NCI-H2029 treated with DMSO at 0.1 percent for 48 hours (cell line): Measurements from ENCODE around the gene DPP6.
A peak's percentile ranks its signal among the peaks of the same experiment; 100 is the strongest.

ENCODE experiments used
- DNase-seq: peaks from one replicate; lab custom pipeline; 2025; lab: John Stamatoyannopoulos, UW

Gene DPP6

DNA sequence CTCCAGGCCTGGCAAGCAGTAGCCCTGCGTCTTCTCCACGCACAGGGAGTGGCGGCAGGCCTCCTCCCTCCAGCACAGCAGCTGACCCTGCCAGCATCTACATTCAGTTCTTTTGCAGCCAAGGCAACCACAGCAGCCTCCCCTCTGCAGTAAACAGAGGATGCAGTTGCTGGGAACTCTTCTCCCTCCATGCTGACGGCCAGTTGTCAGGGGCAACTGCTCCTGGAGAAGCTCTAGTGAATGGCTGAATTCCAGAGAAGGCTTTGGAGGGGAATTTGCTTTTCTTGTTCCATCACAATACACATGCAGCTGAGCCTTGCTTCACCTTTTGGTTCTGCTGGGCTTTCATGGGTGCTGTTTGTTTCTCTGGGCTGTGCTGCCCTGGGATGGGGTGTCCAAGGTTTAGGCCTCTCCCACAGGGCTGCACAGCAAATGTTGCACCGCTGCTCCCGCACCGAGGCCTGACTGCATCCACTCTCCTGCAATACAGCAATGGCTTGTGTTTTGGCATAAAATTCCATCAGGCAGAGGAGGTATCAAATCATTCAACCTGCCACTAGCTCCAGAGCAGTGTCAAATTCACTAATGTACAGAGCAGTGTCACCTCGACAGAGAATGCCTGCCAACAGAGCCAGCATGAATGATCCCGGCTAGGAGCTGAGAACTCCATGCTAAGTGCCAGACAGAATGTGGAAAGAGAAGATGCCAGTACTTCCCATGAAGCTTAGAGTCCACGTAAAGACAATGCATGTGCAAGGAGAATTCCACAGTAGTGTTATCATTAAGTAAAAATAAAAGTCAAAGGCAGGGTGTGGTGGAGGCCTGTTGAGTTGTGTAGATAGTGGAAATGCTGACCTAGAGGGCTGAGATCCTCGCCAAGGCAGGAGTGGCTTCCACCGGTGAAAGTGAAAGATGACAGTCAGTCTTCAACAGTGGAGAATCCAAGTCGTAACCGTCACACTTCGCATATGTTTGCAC lies 399.6 kb downstream of the DPP6 start:
- DNase-seq = no peak

- no peak for DNase-seq
Measured at GRCh38 chr7:154463794-154464193, 411.6 kb downstream of the DPP6 start.

- no peak for DNase-seq
Measured at GRCh38 chr7:154469652-154470051, 417.5 kb downstream of the DPP6 start.

GRCh38 chr7:154472343-154472742 lies 420.1 kb downstream of the DPP6 start:
- DNase-seq = no peak

GRCh38 chr7:154473360-154473759 lies 421.2 kb downstream of the DPP6 start:
- no peak for DNase-seq

DNA sequence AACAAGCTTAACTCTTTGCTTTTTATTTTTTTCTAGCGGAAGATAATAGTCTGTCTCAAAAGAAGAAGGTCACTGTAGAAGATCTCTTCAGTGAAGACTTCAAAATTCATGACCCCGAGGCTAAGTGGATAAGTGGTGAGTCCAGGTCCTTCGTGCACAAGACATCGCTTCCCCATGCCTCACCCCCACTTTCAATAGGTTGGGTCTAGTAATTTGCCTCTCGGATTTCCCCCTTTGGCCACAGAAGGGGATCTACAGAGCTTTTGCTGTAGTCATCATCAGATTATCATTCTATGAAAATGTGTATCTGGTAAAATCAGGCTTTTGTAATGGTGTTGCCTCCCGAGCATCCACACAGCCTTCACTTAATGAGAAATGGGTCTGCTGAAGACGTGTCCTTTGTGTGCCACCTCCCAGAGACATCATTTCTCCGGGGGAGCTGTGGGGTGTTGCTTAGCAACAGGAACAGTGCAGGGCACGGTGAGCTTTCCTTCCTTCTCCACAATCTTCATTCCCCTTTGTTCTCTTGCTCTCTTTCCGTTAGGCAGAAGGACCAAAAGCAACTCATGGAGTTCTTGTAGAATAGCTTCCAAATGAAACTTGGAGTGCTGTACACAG lies 422.8 kb downstream of the DPP6 start:
- DNase-seq = no peak

GRCh38 chr7:154475864-154476263 lies 423.7 kb downstream of the DPP6 start:
- DNase-seq = no peak

GRCh38 chr7:154480817-154481216 lies 428.6 kb downstream of the DPP6 start:
- DNase-seq = peak; percentile 66

DNA sequence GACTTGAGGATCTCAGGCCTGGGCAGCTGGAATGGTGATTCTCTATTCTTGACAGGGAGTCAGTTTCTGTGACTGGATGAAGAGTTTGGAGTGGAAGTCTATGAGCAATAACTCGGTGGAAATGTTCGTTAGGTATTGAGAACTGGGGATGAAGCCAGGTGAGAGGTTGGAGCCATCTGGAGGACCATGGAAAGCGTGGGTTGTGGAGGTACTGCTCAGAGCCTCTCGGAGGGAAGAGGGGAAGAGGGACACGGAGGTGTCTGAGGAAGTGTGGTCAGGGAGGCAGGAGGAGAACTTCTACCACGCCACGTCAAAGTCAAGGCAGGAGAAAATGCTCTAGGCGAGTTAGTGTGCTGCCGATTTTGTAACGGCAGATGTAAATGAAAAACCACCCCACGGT lies 430.7 kb downstream of the DPP6 start:
- DNase-seq = no peak

DNA sequence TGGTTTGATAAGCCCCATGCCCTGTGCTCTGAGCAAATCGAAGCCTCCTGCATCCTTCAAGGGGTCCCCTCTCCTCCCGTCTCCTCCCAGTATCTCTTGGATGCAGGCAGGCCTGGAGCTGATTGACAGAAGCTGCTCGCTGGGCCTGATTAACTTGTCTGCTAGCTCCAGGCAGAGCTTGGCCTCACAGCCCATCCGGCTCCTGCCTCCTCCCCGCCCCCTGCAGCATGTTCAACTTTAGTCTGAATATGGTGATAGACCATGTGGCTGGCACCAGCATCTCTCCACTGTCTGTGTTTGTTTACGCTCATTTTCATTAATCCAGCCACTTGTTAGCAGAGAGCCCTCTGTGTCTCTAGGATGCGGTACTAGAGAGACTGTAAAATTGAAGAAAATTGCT lies 432.2 kb downstream of the DPP6 start:
- peak; percentile 15 for DNase-seq

- DNase-seq = no peak
Measured at GRCh38 chr7:154484943-154485342, 432.7 kb downstream of the DPP6 start.

GRCh38 chr7:154489897-154490296 lies 437.7 kb downstream of the DPP6 start:
- no peak for DNase-seq

- no peak for DNase-seq
Measured at GRCh38 chr7:154493594-154493993, 441.4 kb downstream of the DPP6 start.

DNA sequence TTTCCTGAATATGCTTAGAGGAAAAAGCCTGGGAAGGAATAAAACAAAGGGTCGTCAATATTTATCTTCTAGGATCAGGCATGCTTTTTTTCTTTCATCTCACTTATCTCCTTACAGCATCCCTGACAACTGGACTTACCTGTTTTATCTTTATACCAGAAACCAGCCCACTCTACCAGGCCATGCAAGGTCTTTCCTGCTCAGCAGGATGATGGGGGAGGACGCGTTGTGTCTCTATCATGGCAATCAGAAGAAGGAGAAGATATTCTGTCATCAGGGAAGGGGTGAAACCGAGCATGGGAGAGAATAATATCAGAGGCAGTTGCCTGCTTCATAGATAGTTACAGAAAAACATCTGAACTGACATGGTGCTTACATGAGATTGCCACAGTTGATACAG lies 445.6 kb downstream of the DPP6 start:
- DNase-seq = no peak

- DNase-seq = peak; percentile 36
Measured at GRCh38 chr7:154503962-154504550, 451.9 kb downstream of the DPP6 start.

DNA sequence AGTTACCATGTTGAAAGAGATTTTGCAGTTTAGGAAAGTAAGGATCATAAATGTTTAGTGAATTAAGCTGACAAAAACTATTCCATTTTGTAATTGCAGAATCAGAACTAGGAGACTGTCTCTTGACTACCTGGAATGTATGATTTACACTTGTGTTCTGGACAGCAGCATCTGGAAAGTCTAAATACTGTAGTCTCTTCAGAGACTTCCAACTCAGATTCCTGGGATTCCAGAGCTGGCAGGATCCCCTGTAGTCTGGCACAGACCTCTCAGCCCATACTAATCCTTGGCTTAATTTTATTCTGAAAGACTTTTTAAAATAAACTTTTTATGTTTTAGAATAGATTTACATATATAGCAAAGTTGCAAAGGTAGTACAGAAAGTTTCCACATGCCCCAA lies 452.7 kb downstream of the DPP6 start:
- no peak for DNase-seq

- DNase-seq = no peak
Measured at GRCh38 chr7:154505362-154505761, 453.2 kb downstream of the DPP6 start.

- no peak for DNase-seq
Measured at GRCh38 chr7:154509192-154509591, 457.0 kb downstream of the DPP6 start.

DNA sequence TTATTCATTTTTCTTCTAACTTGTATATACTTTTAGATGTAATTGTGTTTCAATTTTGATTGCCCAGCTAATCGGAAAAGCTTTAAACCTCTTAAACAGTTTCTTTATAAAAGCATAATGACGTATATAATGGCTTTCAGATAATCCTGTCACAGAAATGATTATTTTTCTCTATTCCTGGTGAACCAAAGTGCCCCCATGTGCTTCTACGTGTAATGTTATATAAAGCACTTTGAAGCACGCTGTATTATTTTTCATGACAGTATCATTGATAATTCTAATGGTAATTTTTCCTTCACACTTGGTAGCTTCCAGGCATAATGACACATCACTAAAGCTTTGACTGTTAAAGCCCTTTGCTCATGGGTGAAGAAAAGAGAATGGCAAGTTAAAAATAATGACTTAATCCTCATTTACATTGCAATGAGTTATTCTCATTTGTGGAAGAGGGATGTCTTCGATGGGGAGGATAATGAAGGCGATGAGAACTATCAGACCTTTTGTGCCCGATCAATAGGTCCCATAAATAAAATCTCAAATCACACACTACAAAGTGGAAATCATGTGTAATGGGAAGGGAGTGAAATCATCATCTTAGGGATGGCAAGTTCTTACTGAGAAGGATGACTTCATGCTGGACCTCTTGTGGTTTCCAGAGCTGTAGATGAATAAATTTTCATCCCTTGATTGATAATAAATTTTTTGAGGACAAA lies 460.1 kb downstream of the DPP6 start:
- DNase-seq = no peak

DNA sequence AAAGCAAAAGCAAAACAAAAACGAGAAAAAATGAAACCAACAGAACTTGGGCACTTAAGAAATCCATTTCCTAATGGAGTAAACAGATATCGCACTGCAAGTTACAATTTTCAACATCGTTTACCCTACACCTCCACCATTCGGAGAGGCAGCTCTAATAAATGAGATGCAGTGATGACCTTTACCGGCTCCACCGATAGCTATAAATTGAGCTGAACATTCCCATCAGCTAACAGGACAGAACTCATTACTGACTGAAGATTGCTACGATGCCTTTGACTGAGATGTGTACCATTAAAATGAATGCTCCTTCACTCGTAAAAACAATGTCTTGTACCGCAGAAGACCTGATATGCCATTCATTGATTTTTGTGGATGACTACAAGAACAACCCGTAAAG lies 465.6 kb downstream of the DPP6 start:
- DNase-seq = no peak

DNA sequence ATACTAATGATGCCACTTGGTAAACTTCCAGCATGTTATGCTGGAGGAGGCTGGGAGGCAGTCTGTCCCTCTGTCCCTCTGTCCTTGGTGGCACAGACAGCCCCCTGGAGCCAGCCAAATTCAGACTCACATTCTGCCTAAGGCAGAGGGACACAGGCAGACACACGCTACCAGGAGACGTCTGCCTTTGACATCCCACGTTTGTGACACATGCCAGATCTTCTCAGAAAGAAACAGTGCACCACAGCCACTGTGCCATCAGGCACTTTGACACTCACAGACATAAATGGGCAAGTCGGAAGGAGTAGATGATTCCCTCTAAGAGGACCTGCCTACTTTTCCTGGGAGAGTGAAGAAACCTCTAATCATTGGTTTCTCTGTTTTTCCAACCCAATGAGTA lies 467.0 kb downstream of the DPP6 start:
- no peak for DNase-seq

DNA sequence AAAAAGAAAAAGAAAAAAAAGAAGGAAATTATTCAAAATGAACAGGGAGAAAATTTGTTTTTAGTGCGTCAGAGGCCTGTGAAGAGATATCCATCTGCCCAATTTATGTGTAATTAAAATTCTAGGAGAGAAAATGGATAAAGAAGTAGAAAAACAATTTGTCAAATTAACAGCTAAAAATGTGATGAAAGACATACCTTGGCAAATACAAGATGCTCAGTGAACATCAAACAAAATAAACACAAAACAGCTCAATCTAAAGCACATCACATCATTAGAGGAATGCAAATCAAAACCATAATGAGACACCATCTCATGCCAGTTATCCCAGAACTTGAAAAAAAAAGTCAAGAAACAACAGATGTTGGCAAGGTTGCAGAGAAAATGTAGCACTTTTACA lies 477.9 kb downstream of the DPP6 start:
- no peak for DNase-seq
